Activated T-helper 2 cell treated with anti-CD3 and anti-CD28 coated beads, Interferon-gamma antibody, Interleukin-2, Interleukin-4, amounts not matched to agents 10 μg/mL and 5 μg/mL and 100 μg/mL, durations not matched to agents 14 hours and 24 hours and 36 hours (primary cell): ENCODE data around the gene GSTA2. TPM values are rescaled to one million over a fixed set of nuclear protein-coding genes. Genes with fewer than 3 reads are reported as not detected.
"Not testable (repeated sequence)": the region's sequence is repeated elsewhere in the genome, so short reads cannot be mapped to it uniquely, and the experiment has no call there.

ENCODE experiments used
- DNase-seq: peaks from one replicate; pipeline ENCODE4 v3.0.0; 2021; ENCODE audit warnings: low spot score
- H3K27ac Mint-ChIP-seq: one replicate; pipeline ENCODE4 v1.8.0; 2021; ENCODE audit warnings: mixed read lengths
- H3K27me3 Mint-ChIP-seq: one replicate; pipeline ENCODE4 v1.8.0; 2021; ENCODE audit warnings: low read depth, mixed read lengths
- H3K36me3 Mint-ChIP-seq: one replicate; pipeline ENCODE4 v1.8.0; 2021; ENCODE audit warnings: low read depth, mixed read lengths
- H3K4me1 Mint-ChIP-seq: one replicate; pipeline ENCODE4 v1.8.0; 2021; ENCODE audit warnings: low read depth, mixed read lengths
- H3K4me3 Mint-ChIP-seq: one replicate; pipeline ENCODE4 v1.8.0; 2021; ENCODE audit warnings: low read depth, mild to moderate bottlenecking, moderate library complexity, mixed read lengths
- H3K9me3 Mint-ChIP-seq: one replicate; pipeline ENCODE4 v1.8.0; 2021; ENCODE audit warnings: mixed read lengths
- intact Hi-C: fragments of 100-400 bp; cut with micrococcal nuclease; formaldehyde crosslinking; loops from one replicate; pipeline ENCODE4 v1.15.1; 2023
- total RNA-seq: library from RNA; stranded (reverse); gene quantifications from 2 replicates; pipeline ENCODE4 v1.2.3, GENCODE V29; 2022

GSTA2 gene
- total RNA-seq, 1 donor from 2014 or later: not detected

- no peaks in the 10 kb centered on the region for H3K4me1 Mint-ChIP-seq
- no peaks in the 10 kb centered on the region for H3K9me3 Mint-ChIP-seq
- intact Hi-C loops: no loop called here
- no peak for DNase-seq
- no peak overlapping the region for H3K4me3 Mint-ChIP-seq
- H3K27me3 Mint-ChIP-seq: peaks cover 12% of the 10 kb centered on the region
- no peak overlapping the region for H3K27ac Mint-ChIP-seq
- H3K36me3 Mint-ChIP-seq: no peaks in the 10 kb centered on the region
These were observed 55.2 kb downstream of the GSTA2 start for GRCh38 chr6:52707963-52708680.

- intact Hi-C loops: no loop called here
- no peak for DNase-seq
- H3K9me3 Mint-ChIP-seq: no peaks in the 10 kb centered on the region
- H3K36me3 Mint-ChIP-seq: no peaks in the 10 kb centered on the region
- peaks cover 11% of the 10 kb centered on the region for H3K27me3 Mint-ChIP-seq
- no peaks in the 10 kb centered on the region for H3K4me1 Mint-ChIP-seq
- no peak overlapping the region for H3K27ac Mint-ChIP-seq
- no peak overlapping the region for H3K4me3 Mint-ChIP-seq
These were observed 57.3 kb downstream of the GSTA2 start for GRCh38 chr6:52706001-52706400.

- not testable (repeated sequence) for H3K27me3 Mint-ChIP-seq, H3K36me3 Mint-ChIP-seq
These were observed 58.3 kb downstream of the GSTA2 start for GRCh38 chr6:52704781-52705502.

GRCh38 chr6:52704060-52704459, 59.2 kb downstream of the GSTA2 start:
- no peak overlapping the region for H3K27ac Mint-ChIP-seq
- no peaks in the 10 kb centered on the region for H3K36me3 Mint-ChIP-seq
- intact Hi-C loops: no loop called here

More at GRCh38 chr6:52704781-52705502, 58.3 kb downstream of the GSTA2 start:
- H3K4me1 Mint-ChIP-seq, H3K27ac Mint-ChIP-seq, H3K9me3 Mint-ChIP-seq, DNase-seq, H3K4me3 Mint-ChIP-seq, intact Hi-C loops: not testable (repeated sequence)

More at GRCh38 chr6:52704060-52704459, 59.2 kb downstream of the GSTA2 start:
- no peaks in the 10 kb centered on the region for H3K9me3 Mint-ChIP-seq
- no peak for DNase-seq
- no peak overlapping the region for H3K4me3 Mint-ChIP-seq
- H3K4me1 Mint-ChIP-seq: no peaks in the 10 kb centered on the region
- peaks cover 13% of the 10 kb centered on the region for H3K27me3 Mint-ChIP-seq

Other genes with a start within 250 kb of the GSTA2 start
- 4.7 TPM in 2 replicates for gene TRAM2, start 186.4 kb downstream of the GSTA2 start, total RNA-seq
- 17.0 and 18.9 TPM in 2 replicates for gene TMEM14A, start 92.4 kb downstream of the GSTA2 start, total RNA-seq
- gene GSTA1, start 40.3 kb upstream of the GSTA2 start, total RNA-seq: not detected in 2 replicates
- not detected in 2 replicates for gene GSTA5, start 77.3 kb upstream of the GSTA2 start, total RNA-seq
- not detected in 2 replicates for gene GSTA3, start 146.2 kb upstream of the GSTA2 start, total RNA-seq
- 69.7 and 70.2 TPM in 2 replicates for gene GSTA4, start 231.8 kb upstream of the GSTA2 start, total RNA-seq